Psoas muscle (tissue), 8 donors: ENCODE results near the gene F2RL3. TPM values are rescaled to one million over a fixed set of nuclear protein-coding genes. Genes with fewer than 3 reads are reported as not detected.
"Not testable (repeated sequence)": the region's sequence is repeated elsewhere in the genome, so short reads cannot be mapped to it uniquely, and the experiment has no call there.

ENCODE experiments used
- ATAC-seq, 4 donors: fragments of 200-7000 bp; cut with Tn5 transposase; one replicate each; pipeline ENCODE4 v1.9.1; 2020; ENCODE audit warnings: moderate library complexity in 3 of 4, mild to moderate bottlenecking in 2 of 4
- DNase-seq, 2 donors: peaks; one replicate each; pipeline ENCODE4 v3.0.0-alpha.2; 2020
- H3K27ac ChIP-seq: fragments of 200-600 bp; one replicate; pipeline ENCODE4 v1.8.0; 2022
- H3K27me3 ChIP-seq, 3 donors: fragments of 200-600 bp in 1 of 3; one replicate each; pipeline versions ENCODE4 v1.6.1 to v1.8.0; 2013 to 2022; ENCODE audit warnings: low read length in 2 of 3, mild to moderate bottlenecking in 2 of 3, moderate library complexity in 1 of 3; ENCODE audit not compliant: insufficient read depth in 3 of 3
- H3K36me3 ChIP-seq, 2 donors: fragments of 200-600 bp in 1 of 2; one replicate each; pipeline versions ENCODE4 v1.6.1 to v1.8.0; 2013 to 2022; ENCODE audit warnings: low read depth in 1 of 2, mild to moderate bottlenecking in 1 of 2, moderate library complexity in 1 of 2; ENCODE audit not compliant: insufficient read depth in 1 of 2
- H3K4me1 ChIP-seq: fragments of 200-600 bp; one replicate; pipeline ENCODE4 v1.8.0; 2022
- H3K4me3 ChIP-seq: fragments of 200-600 bp; one replicate; pipeline ENCODE4 v1.8.0; 2022; ENCODE audit warnings: mild to moderate bottlenecking
- H3K9me3 ChIP-seq: fragments of 200-600 bp; one replicate; pipeline ENCODE4 v1.8.0; 2022
- CTCF ChIP-seq: fragments of 200-600 bp; IDR thresholded peaks from one replicate; pipeline ENCODE4 v1.8.0; 2022; ENCODE audit warnings: antibody characterized with exemption
- WGBS, 3 donors: extraction: QIAGEN DNeasy Blood & Tissue Kit; methylation state at CpG; one replicate each; pipeline versions ENCODE4 v1.1.6 to v1.1.7; 2013; 5-methylcytosine and 5-hydroxymethylcytosine counted together
- intact Hi-C, 2 donors: fragments of 100-400 bp; cut with DNase I; formaldehyde crosslinking; loops; one replicate each; pipeline versions ENCODE4 v1.11.0 to v1.14.2; 2022
- polyA plus RNA-seq, 3 donors: library from polyadenylated mRNA; stranded (reverse); fragments of 200-250 nt; gene quantifications; one replicate each; pipeline ENCODE4 v1.2.3, GENCODE V29; 2013
- total RNA-seq, 4 donors: library from RNA; stranded (reverse); fragmentation: NEBNext Ultra II Directional in 2 of 4; extraction: Animal tissue kit (Norgen Biotek cat#: 25700) in 2 of 4; gene quantifications; one replicate each; pipeline versions ENCODE4 v1.2.1 to v1.2.4, GENCODE V29; 2021 to 2023
- donor health status: healthy with polysubstance abuse.
- donor health status: DM: no; HTN: no; CAD: no; lungs with moderate emphysema.
- donor health status: Bipolar disorder and iron deficiency.
- donor health status: healthy.
- donor health status: DM: yes; HTN: yes; CAD: no.
- donor health status: DM: no; HTN: no; CAD: no.
- donor health status: DM: no; HTN: no; CAD: no.
- donor health status: DM: yes; HTN: yes; CAD: no.

Gene F2RL3
- total and polyA plus RNA-seq, 7 donors: 0.27 to 4.5 (median 1.4) TPM

GRCh38 chr19:16871871-16872270, 16.9 kb upstream of the F2RL3 start:
- ATAC-seq: peak in 2 of 4 donors; percentile 31 to 58
- Histone ChIP-seq H3K27me3 (no peaks in the 10 kb centered on the region), H3K4me1 (no peaks in the 10 kb centered on the region), H3K27ac (no peak overlapping the region), H3K4me3 (no peak overlapping the region), H3K9me3 (no peaks in the 10 kb centered on the region), H3K36me3 (peaks cover 0 to 80% of the 10 kb centered on the region in 2 donors)
- DNase-seq: no peak
- WGBS, 3 donors: 62 to 66% (median 64%) methylated on average over 7 of the region's 7 CpGs
- no peak for TF ChIP-seq CTCF
- intact Hi-C loops: no loop called here

- ATAC-seq (no peak), DNase-seq (no peak)
- 91 to 93% (median 92%) methylated on average over 20 to 21 of the region's 21 CpGs for WGBS, 3 donors
- no peaks in the 10 kb centered on the region for H3K27me3 ChIP-seq
- H3K27ac ChIP-seq: no peak overlapping the region
- no peak for TF ChIP-seq CTCF
- intact Hi-C loops: no loop called here
- H3K36me3 ChIP-seq: peaks cover 0 to 80% of the 10 kb centered on the region in 2 donors
- H3K4me1 ChIP-seq: no peaks in the 10 kb centered on the region
- no peaks in the 10 kb centered on the region for H3K9me3 ChIP-seq
- no peak overlapping the region for H3K4me3 ChIP-seq
These were observed 16.1 kb upstream of the F2RL3 start for GRCh38 chr19:16872728-16873127.

GRCh38 chr19:16873594-16873993, 15.2 kb upstream of the F2RL3 start:
- Histone ChIP-seq H3K36me3 (peaks cover 2 to 81% of the 10 kb centered on the region in 2 donors), H3K27ac (no peak overlapping the region)

GRCh38 chr19:16874250-16874977, 14.4 kb upstream of the F2RL3 start:
- no peak for DNase-seq

More at GRCh38 chr19:16873594-16873993, 15.2 kb upstream of the F2RL3 start:
- DNase-seq (no peak), ATAC-seq (no peak)
- TF ChIP-seq CTCF: no peak
- intact Hi-C loops: no loop called here
- H3K4me1 ChIP-seq: no peaks in the 10 kb centered on the region
- no peak overlapping the region for H3K4me3 ChIP-seq
- 90 to 95% (median 92%) methylated on average over 3 of the region's 3 CpGs for WGBS, 3 donors
- no peaks in the 10 kb centered on the region for H3K27me3 ChIP-seq
- H3K9me3 ChIP-seq: no peaks in the 10 kb centered on the region

GRCh38 chr19:16874978-16875299, 13.9 kb upstream of the F2RL3 start:
- intact Hi-C loops, H3K4me1 ChIP-seq: not testable (repeated sequence)
- peaks cover 2 to 82% of the 10 kb centered on the region in 2 donors for H3K36me3 ChIP-seq

More at GRCh38 chr19:16874250-16874977, 14.4 kb upstream of the F2RL3 start:
- no peaks in the 10 kb centered on the region for H3K9me3 ChIP-seq
- no peak for ATAC-seq
- H3K27me3 ChIP-seq: no peaks in the 10 kb centered on the region
- H3K4me1 ChIP-seq: no peaks in the 10 kb centered on the region
- WGBS, 3 donors: 85 to 94% (median 87%) methylated on average over 1 of the region's 1 CpG
- no peak overlapping the region for H3K27ac ChIP-seq
- TF ChIP-seq CTCF: no peak
- peaks cover 2 to 82% of the 10 kb centered on the region in 2 donors for H3K36me3 ChIP-seq
- H3K4me3 ChIP-seq: no peak overlapping the region
- intact Hi-C loops: no loop called here

More at GRCh38 chr19:16874978-16875299, 13.9 kb upstream of the F2RL3 start:
- not testable (repeated sequence) for H3K27me3 ChIP-seq, H3K9me3 ChIP-seq, DNase-seq, H3K27ac ChIP-seq, ATAC-seq, H3K4me3 ChIP-seq
